GM18520 (cell line): ENCODE results near the gene R3HDM2.

Experiments used
- ATAC-seq: cut with Tn5 transposase; IDR thresholded peaks from one replicate; pipeline ENCODE4 v1.9.1; 2021; ENCODE audit not compliant: unreplicated experiment

The R3HDM2 gene

GRCh38 chr12:57467212-57467874 lies 36.5 kb upstream of the R3HDM2 start:
- ATAC-seq = no peak

- ATAC-seq = no peak
Measured at GRCh38 chr12:57465747-57466505, 35.1 kb upstream of the R3HDM2 start.

GRCh38 chr12:57465030-57465746 lies 34.3 kb upstream of the R3HDM2 start:
- no peak for ATAC-seq

- ATAC-seq = no peak
Measured at GRCh38 chr12:57464569-57464968, 33.7 kb upstream of the R3HDM2 start.

GRCh38 chr12:57462912-57463253 lies 32.0 kb upstream of the R3HDM2 start:
- no peak for ATAC-seq

- ATAC-seq = peak; percentile 48
Measured at GRCh38 chr12:57462251-57462911, 31.5 kb upstream of the R3HDM2 start.

- no peak for ATAC-seq
Measured at GRCh38 chr12:57461917-57462250, 31.0 kb upstream of the R3HDM2 start.

GRCh38 chr12:57461276-57461916 lies 30.6 kb upstream of the R3HDM2 start:
- no peak for ATAC-seq

- no peak for ATAC-seq
Measured at GRCh38 chr12:57460841-57461275, 30.0 kb upstream of the R3HDM2 start.

- ATAC-seq = no peak
Measured at GRCh38 chr12:57460468-57460784, 29.6 kb upstream of the R3HDM2 start.

GRCh38 chr12:57459750-57460467 lies 29.1 kb upstream of the R3HDM2 start, which contains the start of gene GLI1:
Gene GLI1, plus strand, starts transcription at chr12:57459785. Its CDS starts 3,907 bp downstream, at chr12:57463692.
- ATAC-seq = no peak

GRCh38 chr12:57459055-57459749 lies 28.4 kb upstream of the R3HDM2 start:
- ATAC-seq = peak; percentile 44

GRCh38 chr12:57458665-57459054 lies 27.8 kb upstream of the R3HDM2 start:
- ATAC-seq = no peak

GRCh38 chr12:57456737-57457490 lies 26.1 kb upstream of the R3HDM2 start:
- no peak for ATAC-seq

GRCh38 chr12:57456145-57456700 lies 25.4 kb upstream of the R3HDM2 start:
- no peak for ATAC-seq

- ATAC-seq = no peak
Measured at GRCh38 chr12:57455374-57456144, 24.7 kb upstream of the R3HDM2 start.

- no peak for ATAC-seq
Measured at GRCh38 chr12:57454566-57455373, 23.9 kb upstream of the R3HDM2 start, which contains the start of gene INHBE. Gene INHBE, plus strand, starts transcription at chr12:57455307. Its CDS starts 230 bp downstream, at chr12:57455537.
